Activated CD4-positive, alpha-beta T cell treated with anti-CD3 and anti-CD28 coated beads, Interleukin-2, amount 50 U/mL, for 24 hours (primary cell): Measurements from ENCODE around the gene DDN.

Source experiments
- DNase-seq, 2 donors: peaks; one replicate each; pipeline ENCODE4 v3.0.0-alpha.2; 2020; ENCODE audit warnings: low read depth in 1 of 2, low spot score in 1 of 2

The DDN gene

GRCh38 chr12:49014547-49014946, 15.4 kb upstream of the DDN start:
- DNase-seq = no peak

DNA sequence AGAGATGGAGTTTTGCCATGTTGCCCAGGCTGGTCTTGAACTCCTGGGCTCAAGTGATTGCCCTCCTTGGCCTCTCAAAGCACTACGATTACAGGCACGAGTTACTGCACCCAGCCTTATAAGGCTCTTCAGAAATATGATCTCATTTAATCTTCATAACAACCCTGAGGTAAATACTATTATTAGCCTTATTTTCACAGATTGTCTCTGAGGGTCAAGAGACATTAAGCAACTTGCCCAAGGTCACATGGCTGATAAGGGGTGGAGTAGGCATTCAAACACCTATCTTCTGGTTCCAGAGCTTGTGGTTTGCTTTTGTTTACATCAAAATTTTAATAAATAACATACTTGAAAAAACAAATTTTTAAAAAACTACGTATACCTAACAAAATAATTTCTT, 14.3 kb upstream of the DDN start:
- no peak for DNase-seq

GRCh38 chr12:49012739-49013138, 13.6 kb upstream of the DDN start:
- no peak for DNase-seq

GRCh38 chr12:49010092-49010668, 11.0 kb upstream of the DDN start:
- no peak for DNase-seq

GRCh38 chr12:49008943-49009342, 9.8 kb upstream of the DDN start:
- DNase-seq = no peak

DNA sequence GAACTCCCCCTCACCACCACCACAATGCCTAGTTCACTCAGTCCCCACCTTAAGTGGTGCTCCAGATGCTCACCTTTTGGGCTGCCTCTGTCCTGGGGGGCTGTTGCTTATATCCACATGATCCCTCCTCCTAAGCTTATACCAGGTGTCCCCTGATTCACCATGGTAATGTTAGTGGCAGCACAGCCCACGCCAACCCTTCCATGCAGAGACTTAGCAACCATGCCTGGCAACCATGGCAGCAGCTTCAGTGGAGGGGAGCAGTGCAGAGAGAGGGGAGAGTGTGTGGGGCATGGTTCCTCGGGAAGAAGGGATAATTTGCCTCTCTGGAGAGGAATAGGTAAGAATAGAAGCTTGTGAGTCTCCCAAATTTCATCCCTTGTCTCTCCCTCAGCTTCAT, 1.2 kb upstream of the DDN start:
- no peak for DNase-seq

DNA sequence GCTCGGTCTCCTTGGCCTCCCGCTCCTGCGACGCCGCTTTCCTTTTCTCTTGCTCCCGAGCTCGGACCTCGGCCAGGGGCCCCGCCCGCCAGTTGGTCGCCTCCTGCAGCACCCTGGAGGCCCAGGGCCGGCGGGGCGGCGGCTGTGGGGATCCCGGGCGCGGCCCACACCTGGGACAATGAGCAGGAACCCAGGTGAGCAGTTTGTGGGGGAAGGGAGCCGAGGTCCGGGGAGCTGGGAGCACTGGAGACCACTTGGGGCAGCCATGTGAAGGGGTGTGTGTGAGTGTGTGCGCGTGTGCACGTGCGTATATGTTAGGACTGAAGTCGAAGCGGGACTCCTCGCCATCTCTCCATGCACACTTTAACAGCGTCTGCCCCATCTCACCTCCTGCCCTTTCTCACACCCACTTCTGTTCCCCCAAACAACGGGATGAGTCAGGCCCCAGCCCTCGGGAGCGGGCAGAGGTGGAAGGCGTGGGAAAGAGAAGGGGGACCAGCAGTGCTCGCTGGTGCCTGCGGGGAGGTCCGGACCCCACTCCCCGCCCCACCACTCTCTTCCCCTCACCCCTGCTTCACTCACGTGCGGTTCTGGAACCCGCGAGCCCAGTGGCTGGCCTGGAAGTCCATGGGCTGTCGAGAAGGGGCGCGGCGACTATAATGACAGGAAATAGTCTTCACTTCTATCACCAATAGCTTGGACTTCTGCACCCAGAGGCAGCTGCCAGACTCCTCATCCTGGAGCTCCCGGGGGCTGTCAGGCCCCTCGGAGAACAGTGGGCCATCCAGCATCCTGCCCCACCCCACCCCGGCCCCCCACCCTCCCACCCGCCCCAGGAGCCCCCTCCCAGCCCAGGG, 450 bp downstream of the DDN start:
- no peak for DNase-seq

DNA sequence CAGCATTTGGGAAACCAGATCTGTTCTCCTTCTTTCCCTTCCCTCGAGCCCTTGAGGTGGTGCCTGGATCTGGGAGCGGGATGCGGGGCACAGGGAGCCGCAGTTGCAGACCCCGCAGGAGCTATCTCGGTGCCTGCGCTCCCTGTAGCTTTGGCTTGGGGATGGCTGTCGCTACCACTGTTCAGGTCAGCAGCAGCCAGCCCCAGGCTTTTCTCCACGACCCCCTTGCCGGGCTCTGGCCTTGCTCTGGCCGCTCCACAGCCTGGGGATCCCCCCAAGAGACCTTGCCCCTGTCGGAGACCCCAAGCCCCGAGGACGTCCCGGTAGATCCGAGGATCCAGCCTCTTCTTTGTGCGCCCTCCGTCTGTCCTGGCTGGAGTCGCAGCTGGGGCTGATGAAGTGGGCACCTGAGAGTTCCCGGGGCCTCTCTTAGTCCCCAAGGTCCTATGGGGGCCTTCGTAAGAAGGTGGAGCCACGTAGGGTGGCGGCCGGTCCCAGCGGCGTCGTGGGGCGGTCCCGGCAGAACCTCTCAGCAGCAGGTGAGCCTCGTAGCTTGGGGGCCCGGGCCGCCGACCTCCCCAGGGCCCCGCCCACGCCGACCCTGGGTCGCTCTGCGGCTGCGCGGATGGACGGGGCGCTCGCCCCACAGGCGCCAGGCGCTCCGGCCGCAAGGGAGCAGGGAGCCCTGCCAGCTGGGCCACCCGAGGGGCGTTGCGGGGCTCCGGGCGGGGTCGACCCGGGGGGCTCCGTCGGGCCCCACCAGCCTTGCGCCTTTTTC, 1.3 kb downstream of the DDN start:
- DNase-seq = no peak

- peak in 1 of 2 donors; percentile 59 for DNase-seq
Measured at GRCh38 chr12:48996794-48997718, 2.1 kb downstream of the DDN start.

- DNase-seq = no peak
Measured at GRCh38 chr12:48995086-48995879, 3.9 kb downstream of the DDN start.

DNA sequence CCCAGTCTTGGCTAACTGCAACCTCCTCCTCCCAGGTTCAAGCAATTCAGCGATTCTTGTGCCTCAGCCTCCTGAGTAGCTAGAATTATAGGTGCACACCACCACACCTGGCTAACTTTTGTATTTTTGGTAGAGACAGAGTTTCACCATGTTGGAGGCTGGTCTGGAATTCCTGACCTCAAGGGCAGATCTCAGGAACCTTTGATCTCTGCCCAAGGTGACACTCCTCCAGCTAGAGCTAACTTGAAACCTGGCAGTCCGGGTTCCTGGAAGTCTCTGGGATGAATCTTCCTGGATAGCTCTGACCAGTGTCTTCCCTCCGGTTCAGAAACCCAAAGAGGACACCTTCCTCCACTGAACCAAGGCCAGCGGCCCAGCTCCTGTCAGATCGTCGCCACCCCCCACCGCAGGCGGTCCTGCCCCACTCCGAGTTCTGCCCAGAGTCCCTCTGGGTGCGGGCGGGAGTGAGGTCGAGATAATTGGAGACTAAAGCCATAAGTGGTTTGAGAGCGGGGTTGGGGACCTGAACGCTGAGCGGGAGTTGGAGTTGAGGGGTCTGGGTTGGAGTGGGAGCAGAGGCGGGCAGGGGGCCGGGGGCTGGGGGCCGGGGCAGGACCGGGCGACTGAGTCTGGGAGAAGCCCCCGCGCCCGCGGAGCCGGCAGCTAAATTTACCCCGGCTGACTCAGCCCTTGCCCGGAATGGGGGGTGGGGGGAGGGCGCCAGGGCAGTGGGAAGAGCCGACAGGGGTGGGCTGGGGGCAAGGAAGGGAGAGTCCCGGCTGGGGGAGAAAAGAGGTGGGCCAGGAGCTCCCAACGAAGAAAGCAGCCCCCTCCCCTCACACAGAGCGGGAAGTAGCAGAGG, 4.7 kb downstream of the DDN start:
- DNase-seq = no peak

GRCh38 chr12:48993787-48994186, 5.4 kb downstream of the DDN start:
- no peak for DNase-seq

GRCh38 chr12:48991247-48992050, 7.7 kb downstream of the DDN start:
- DNase-seq = no peak

GRCh38 chr12:48990552-48990951, 8.6 kb downstream of the DDN start:
- DNase-seq = no peak

- peak; percentile 56 to 65 for DNase-seq
Measured at GRCh38 chr12:48988030-48988649, 11.0 kb downstream of the DDN start.

DNA sequence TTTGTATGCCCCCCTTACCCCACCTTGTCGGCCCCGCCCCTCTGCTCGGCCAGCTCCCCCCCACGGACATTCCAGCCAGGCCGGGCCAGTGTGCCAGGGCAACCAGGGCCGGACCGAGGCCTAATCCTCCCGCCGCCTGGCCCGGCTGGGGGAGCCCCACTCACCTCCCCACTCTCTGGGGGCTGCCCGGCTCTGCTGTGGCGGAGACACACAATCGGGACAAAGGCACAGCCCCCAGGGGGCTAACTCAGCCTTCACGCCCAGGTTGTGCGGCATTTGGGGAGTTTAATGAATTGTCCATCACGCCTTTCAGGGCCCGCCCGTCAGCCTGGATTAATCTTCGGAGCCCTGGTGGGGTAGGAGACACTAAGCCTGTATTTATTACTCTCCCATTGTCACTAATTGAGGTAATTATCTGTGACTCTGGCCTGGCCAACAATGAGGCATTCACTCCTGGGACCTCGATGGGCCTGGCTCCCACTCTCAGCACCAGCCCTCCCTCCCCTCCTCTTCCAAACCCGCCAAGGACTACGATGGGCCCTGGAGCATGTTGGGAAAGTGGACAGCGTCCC, 12.4 kb downstream of the DDN start:
- no peak for DNase-seq

GRCh38 chr12:48985901-48986300, 13.3 kb downstream of the DDN start:
- no peak for DNase-seq

DNA sequence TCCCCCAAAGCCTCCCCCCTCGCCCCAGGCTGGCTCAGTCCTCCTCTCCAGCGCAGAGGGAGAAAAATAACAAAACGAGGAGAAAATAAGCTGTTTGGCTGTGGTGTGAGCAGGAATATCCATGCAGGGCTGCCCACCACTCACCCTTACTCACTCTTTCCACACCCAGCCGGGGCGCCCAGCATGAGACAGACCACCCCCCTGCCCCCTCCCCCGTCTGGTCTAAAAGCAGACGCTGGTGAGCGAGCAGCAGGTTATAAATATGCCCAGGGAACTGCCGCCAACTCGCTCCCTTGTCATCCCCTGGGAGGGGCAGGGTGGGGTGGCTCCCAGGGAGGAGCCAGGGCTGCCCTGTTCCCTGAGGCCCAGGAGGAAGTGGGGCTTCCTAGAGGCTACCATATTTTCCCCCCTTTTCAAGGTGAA, 13.7 kb downstream of the DDN start:
- no peak for DNase-seq
